SU-DHL-6 (cell line): ENCODE data around the gene SREBF2.

Experiments
- H2AFZ ChIP-seq: fragments of 200-600 bp; sonication (generic); 2 replicates; pipeline ENCODE4 v1.6.1; 2014; ENCODE audit warnings: low read depth, mild to moderate bottlenecking, moderate library complexity, mixed read lengths, antibody characterized with exemption, low read length; ENCODE audit not compliant: severe bottlenecking
- H3F3A ChIP-seq: fragments of 200-600 bp; shearing (Covaris generic); 2 replicates; pipeline ENCODE4 v1.6.0; 2016; ENCODE audit warnings: antibody characterized with exemption, mild to moderate bottlenecking; ENCODE audit not compliant: insufficient read depth
- H3K27ac ChIP-seq: fragments of 200-600 bp; sonication (generic); 2 replicates; pipeline ENCODE4 v1.5.1; 2016; ENCODE audit warnings: low read depth, mild to moderate bottlenecking, low read length, moderate library complexity, mixed read lengths
- H3K27me3 ChIP-seq: fragments of 200-600 bp; sonication (generic), shearing (Covaris generic); 2 replicates; pipeline ENCODE4 v1.6.0; 2014; ENCODE audit warnings: mild to moderate bottlenecking, low read length
- H3K36me3 ChIP-seq: fragments of 200-600 bp; sonication (generic); 2 replicates; pipeline ENCODE4 v1.6.1; 2014; ENCODE audit warnings: mild to moderate bottlenecking, low read length, mixed read lengths
- H3K4me2 ChIP-seq: fragments of 300-600, 200-600 bp; shearing (Covaris generic), sonication (generic); 2 replicates; pipeline ENCODE4 v1.6.0; 2014; ENCODE audit warnings: low read length, low read depth, mild to moderate bottlenecking; ENCODE audit not compliant: poor library complexity, severe bottlenecking
- H3K4me3 ChIP-seq: fragments of 200-600 bp; sonication (generic); 2 replicates; pipeline ENCODE4 v1.5.1; 2014; ENCODE audit warnings: antibody characterized with exemption, low read length, mild to moderate bottlenecking, mixed read lengths; ENCODE audit not compliant: insufficient read depth, poor library complexity, severe bottlenecking
- H3K79me2 ChIP-seq: fragments of 200-600 bp; sonication (generic); 2 replicates; pipeline ENCODE4 v1.6.1; 2014; ENCODE audit warnings: mild to moderate bottlenecking, low read length, moderate library complexity; ENCODE audit not compliant: insufficient read depth
- H3K9ac ChIP-seq: fragments of 200-600 bp; sonication (generic); 2 replicates; pipeline ENCODE4 v1.7.0; 2014; ENCODE audit warnings: mild to moderate bottlenecking, low read length
- H3K9me2 ChIP-seq: fragments of 200-600 bp; sonication (generic); replicated peaks from 2 replicates; pipeline ENCODE4 v1.6.1; 2014; ENCODE audit warnings: low read length; ENCODE audit not compliant: insufficient read depth
- H3K9me3 ChIP-seq: fragments of 200-600 bp; sonication (generic); 2 replicates; pipeline ENCODE4 v1.6.1; 2014; ENCODE audit warnings: low read length, mixed read lengths; ENCODE audit not compliant: insufficient read depth
- H4K20me1 ChIP-seq: fragments of 200-600 bp; sonication (generic); 2 replicates; pipeline ENCODE4 v1.6.1; 2014; ENCODE audit warnings: low read depth, mild to moderate bottlenecking, antibody characterized with exemption, low read length, moderate library complexity, mixed read lengths
- EZH2phosphoT487 ChIP-seq: fragments of 200-600 bp; sonication (generic), shearing (Covaris generic); conservative IDR thresholded peaks from 2 replicates; pipeline ENCODE4 v1.6.1; 2018; ENCODE audit warnings: mild to moderate bottlenecking, antibody characterized with exemption, low read length, moderate library complexity, mixed read lengths
- TF ChIP-seq, protein P1 (sequence below): fragments of 200-600 bp; sonication (generic); IDR thresholded peaks from one replicate; pipeline ENCODE4 v1.5.1; 2017; ENCODE audit warnings: antibody characterized with exemption, mild to moderate bottlenecking, low read length, moderate library complexity; ENCODE audit not compliant: insufficient read depth, poor library complexity, severe bottlenecking

Gene SREBF2

DNA sequence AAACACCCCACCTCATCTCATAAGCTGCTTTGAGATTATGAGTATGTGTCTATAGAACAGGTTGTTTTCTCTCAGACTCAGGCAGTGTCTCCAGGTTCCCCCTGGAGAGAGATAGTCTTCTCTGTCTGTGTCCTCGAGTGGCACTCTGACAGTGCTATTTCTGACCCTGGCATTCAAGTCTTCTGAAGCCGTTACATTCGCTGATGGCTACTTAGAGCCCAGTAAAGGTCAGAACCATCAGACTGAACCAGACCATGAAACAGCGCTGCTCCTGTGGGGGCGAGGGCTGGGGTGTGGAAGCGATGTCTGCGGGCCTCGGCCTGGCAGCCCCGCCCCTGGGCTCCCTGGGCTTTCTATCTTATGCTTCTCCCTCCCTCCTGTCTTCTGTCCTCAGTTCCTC, 58.5 kb downstream of the SREBF2 start:
- Histone ChIP-seq H3K4me2 (no peak overlapping the region), H3K9ac (no peak overlapping the region), H3F3A (peaks cover 13% of the 10 kb centered on the region; the same call in 1 of the 2 replicates), H3K27ac (no peak overlapping the region), H2AFZ (no peak overlapping the region), H3K36me3 (peaks cover 28% of the 10 kb centered on the region), H3K27me3 (no peaks in the 10 kb centered on the region), H4K20me1 (no peaks in the 10 kb centered on the region), H3K9me3 (no peaks in the 10 kb centered on the region), H3K4me3 (no peak overlapping the region), H3K79me2 (no peaks in the 10 kb centered on the region), H3K9me2 (no peaks in the 10 kb centered on the region)
- TF ChIP-seq, protein P1, sequence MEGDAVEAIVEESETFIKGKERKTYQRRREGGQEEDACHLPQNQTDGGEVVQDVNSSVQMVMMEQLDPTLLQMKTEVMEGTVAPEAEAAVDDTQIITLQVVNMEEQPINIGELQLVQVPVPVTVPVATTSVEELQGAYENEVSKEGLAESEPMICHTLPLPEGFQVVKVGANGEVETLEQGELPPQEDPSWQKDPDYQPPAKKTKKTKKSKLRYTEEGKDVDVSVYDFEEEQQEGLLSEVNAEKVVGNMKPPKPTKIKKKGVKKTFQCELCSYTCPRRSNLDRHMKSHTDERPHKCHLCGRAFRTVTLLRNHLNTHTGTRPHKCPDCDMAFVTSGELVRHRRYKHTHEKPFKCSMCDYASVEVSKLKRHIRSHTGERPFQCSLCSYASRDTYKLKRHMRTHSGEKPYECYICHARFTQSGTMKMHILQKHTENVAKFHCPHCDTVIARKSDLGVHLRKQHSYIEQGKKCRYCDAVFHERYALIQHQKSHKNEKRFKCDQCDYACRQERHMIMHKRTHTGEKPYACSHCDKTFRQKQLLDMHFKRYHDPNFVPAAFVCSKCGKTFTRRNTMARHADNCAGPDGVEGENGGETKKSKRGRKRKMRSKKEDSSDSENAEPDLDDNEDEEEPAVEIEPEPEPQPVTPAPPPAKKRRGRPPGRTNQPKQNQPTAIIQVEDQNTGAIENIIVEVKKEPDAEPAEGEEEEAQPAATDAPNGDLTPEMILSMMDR: no peak
- TF ChIP-seq EZH2phosphoT487: no peak

DNA sequence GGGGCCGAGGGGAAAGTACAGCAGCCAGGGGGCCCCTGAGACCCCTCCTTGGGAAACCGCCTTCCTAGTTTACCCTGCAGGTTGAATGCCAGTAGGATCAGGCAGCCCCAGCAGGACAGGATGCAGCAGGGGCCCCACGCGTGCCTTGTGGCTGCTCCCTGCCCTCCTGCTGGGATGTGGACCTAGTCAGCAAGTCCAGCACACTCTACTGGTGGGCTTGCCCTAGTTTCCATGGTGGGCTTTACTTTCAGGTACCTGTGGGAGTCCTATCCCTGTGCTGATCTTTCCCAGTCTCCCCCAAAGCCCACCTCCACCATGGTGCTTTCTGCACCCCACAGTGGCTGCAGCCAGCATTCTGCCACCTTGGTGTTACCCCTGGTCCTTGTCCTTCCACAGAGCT, 59.8 kb downstream of the SREBF2 start:
- Histone ChIP-seq H3K79me2 (no peaks in the 10 kb centered on the region), H4K20me1 (no peaks in the 10 kb centered on the region), H3K27me3 (no peaks in the 10 kb centered on the region), H3K9me2 (no peaks in the 10 kb centered on the region), H3K4me3 (no peak overlapping the region), H3K36me3 (peaks cover 21% of the 10 kb centered on the region), H3K9ac (no peak overlapping the region), H3K27ac (no peak overlapping the region), H3F3A (0 out of 2 replicates have a peak, but pooled peaks cover 8% of the 10 kb centered on the region), H3K4me2 (no peak overlapping the region), H2AFZ (no peak overlapping the region), H3K9me3 (no peaks in the 10 kb centered on the region)
- TF ChIP-seq EZH2phosphoT487: no peak
- TF ChIP-seq, protein P1: no peak

DNA sequence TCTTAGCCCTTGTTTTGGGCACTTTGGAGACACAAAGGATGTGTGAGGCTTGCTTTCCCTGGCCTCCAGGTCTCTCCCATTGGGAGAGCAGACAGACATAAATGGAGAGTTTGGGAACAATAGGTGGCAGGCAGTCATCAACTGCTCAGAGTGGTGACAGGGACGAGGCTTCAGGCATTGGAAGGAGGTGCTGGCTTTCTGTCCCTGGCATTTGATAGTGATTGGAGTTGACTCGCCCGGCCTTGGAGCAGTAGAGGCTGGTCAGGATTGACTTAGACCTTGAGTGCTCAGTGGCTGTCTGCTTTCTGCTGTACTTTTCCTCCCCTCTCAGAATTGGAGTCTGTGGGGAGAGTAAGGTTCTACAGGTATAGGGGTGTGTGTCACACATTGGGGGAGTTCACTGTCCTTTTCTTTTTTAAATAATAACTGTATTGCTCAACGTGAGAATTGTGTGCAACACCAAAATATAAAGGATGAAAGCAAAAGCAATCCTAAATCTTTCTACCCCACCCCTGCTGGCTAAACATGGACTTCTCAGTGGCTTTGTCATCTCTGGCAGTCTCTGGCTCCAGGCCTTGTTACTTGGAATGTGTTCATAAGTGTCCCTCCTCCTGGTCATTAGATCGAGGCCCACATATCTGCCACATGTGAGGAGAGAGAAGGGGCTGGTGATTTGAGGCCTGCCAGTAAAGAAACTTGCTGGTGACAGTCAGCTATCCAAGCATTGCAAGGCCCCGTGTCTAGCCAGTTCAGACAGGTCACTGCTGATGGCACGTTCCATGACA, 60.9 kb downstream of the SREBF2 start:
- Histone ChIP-seq H3K4me2 (no peak overlapping the region), H3K9me3 (no peaks in the 10 kb centered on the region), H3K27ac (no peak overlapping the region), H2AFZ (no peak overlapping the region), H3F3A (no peaks in the 10 kb centered on the region), H3K27me3 (no peaks in the 10 kb centered on the region), H3K79me2 (no peaks in the 10 kb centered on the region), H3K9ac (no peak overlapping the region), H3K4me3 (no peak overlapping the region), H3K9me2 (no peaks in the 10 kb centered on the region), H3K36me3 (peaks cover 12% of the 10 kb centered on the region; the same call in 1 of the 2 replicates), H4K20me1 (no peaks in the 10 kb centered on the region)
- TF ChIP-seq, protein P1: no peak
- no peak for TF ChIP-seq EZH2phosphoT487
